Testis (tissue), 2 donors: ENCODE data around the gene HOXB1.

Experiments
- CTCF ChIP-seq, 3 experiments: fragments of 450-650 bp in 2 of 3; fragments of 200-600 bp in 1 of 3; sonication (generic) in 1 of 3; IDR thresholded peaks; one replicate each; pipeline ENCODE4 v1.5.1; 2016 to 2019; ENCODE audit warnings: antibody characterized with exemption in 3 of 3, mild to moderate bottlenecking in 2 of 3, moderate library complexity in 1 of 3
- POLR2A ChIP-seq: fragments of 450-650 bp; IDR thresholded peaks from one replicate; pipeline ENCODE4 v1.6.1; 2017; ENCODE audit warnings: antibody characterized with exemption, mild to moderate bottlenecking, moderate library complexity

GRCh38 chr17:48543854-48544348 is 13.1 kb upstream of the HOXB1 start:
- TF ChIP-seq POLR2A: no peak
- TF ChIP-seq CTCF (IDR thresholded peaks at IDR 0.05): no peak
